GM19351 (cell line): ENCODE results near the gene ITPRID1.
"Not testable (repeated sequence)": the region's sequence is repeated elsewhere in the genome, so short reads cannot be mapped to it uniquely, and the experiment has no call there.

Experiments used
- ATAC-seq: cut with Tn5 transposase; IDR thresholded peaks from one replicate; pipeline ENCODE4 v1.9.1; 2021; ENCODE audit warnings: mild to moderate bottlenecking, moderate library complexity; ENCODE audit not compliant: unreplicated experiment

ITPRID1 gene

DNA sequence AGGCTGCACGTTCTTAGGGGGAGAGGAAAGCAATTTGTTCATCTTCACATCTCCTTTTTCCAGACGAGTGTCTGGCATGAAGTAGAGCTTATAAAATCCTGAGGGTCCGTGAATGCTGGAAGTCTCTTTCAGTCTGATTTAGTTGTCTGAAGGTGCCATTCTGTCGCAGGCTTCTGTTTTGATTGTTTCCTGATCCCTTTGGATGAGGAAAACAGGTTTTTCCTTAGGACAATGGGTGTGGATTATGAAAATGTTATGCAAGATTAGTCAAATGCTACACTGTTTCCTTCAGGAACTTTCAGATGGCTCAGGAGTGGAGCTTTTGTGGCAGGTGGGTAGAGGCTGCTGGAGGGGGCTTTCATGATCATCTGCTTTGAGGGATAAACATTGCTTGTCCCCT, at the start of gene ITPRID1:
ITPRID1 (plus strand) TSS at position 301 of the 400 bp plus-strand sequence. CDS start 38,935 bp downstream, outside the sequence.
- ATAC-seq, result no peak

DNA sequence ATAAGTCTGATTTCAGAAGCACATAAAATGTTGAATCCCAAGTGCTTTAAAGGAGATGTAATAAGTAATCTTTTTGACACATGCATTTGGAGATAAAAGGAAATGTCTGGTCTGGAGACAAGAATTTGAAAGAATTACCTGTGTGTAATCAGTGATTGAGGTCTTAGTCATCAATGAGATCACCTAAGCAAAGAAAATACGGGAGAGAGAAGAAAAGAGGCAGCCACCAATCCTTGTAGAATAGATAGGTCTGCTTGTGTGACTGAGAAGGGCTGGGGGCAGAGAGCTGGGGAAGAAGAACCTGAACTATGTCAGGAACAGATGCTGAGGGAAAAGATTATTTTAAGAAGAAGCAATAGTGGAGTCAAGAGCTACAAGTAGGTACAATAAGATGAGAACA, 49.3 kb upstream of the ITPRID1 start:
- ATAC-seq, result no peak

DNA sequence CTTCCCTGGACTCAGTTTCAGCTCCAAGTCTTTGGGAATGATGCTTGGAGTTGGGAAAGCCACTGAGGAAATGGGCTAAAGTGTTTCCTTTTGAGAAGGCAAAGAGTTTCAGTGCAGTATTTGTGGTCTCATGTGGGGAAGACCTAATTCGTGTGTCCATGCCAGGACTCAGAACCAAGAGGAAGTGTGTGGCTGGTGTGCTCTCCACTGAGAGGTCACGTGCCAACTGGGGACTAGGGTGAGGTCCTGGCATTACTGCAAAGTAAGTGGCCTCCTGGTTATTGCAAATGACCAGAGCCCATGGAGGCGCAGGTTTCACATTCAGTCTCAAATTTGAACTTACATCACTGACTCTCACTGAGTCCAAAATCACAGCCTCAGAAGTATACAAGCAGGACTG, 48.6 kb upstream of the ITPRID1 start:
- no peak for ATAC-seq

DNA sequence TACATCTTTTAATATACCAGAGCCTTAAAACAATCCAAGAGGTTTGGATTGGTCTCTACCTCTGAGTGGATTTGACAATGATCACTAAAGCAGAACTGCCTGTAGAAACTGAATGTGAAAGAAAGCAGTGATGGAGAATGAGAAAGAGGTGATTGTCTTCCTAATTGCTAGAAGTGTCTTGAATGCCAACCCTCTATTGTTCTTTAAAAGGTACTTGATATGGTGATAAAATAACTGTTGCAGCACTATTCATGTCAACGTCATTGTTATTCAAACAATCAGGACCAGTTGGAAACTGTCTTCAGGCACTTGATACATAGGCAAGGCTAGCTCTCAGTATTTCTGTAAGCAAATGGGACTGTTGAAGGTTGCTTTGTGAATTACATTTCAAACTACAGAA, 47.9 kb upstream of the ITPRID1 start:
- ATAC-seq, result no peak

DNA sequence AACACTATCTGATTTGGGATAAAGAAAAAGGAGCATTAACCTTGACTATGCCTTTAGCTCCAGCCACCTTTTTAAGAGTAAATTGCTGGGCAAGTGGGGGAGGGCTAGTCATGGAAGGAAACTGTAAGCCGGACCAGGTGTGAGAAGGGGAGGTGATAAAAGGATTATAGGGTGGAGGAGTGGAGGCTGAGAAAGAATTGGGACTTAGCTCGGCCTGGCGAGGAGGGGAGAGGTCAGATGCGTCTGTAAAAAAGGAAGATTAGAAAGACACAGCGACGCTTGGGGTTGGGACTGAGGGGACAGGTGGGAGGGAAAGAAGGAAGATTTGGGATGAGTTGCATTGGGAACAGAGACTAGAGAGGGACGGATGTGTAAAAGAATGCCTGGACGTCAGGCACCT, 43.0 kb upstream of the ITPRID1 start:
- not testable (repeated sequence) for ATAC-seq

DNA sequence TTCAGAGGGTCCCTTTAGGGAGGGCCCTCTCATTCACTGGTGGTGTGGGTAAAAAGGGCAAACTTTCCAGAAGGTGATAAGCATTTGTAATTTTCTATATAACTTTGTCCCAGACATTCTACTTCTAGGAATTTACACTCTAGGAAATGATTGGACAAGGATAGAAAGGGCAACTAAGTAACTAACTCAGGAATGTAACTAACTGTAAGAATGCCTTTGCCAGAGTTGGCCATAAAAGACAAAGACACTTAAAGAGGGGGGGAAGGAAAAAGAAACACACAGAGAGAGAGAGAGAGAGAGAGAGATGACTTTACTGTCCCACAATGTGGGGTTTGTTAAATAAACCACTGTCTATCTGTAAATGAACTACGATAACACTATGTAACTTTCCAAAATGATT, 38.5 kb upstream of the ITPRID1 start:
- no peak for ATAC-seq

DNA sequence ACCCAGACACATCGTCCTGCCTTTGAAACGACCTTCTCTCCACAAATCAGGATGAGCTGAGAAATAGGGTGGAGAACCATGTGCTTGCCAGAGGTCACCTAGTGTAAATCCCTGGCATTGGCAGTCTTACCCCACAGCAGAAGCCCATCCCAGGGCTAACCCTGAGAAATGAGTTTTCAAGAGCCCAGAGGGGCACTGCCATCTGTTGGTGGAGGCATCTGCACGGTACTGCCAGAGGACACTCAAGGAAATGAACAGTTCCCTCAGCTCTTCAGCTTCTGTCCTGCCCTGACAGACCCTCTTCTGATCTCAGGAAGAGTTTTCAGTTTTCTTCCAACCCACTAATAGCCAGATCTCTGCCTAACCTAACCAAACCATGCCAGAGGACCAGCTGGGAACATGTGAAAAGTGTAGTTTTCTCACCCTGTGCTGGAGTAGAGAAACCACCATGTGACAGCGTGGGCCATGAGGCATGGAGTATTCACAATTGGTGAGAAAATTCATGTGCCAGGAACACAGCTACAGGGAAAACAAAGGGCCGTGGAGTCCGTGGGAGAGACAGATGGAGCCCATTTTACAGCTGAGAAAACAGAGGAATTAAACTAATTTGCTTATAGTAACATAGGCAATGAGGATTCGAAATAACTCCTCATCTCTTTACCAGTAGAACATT, 37.7 kb upstream of the ITPRID1 start:
- no peak for ATAC-seq

DNA sequence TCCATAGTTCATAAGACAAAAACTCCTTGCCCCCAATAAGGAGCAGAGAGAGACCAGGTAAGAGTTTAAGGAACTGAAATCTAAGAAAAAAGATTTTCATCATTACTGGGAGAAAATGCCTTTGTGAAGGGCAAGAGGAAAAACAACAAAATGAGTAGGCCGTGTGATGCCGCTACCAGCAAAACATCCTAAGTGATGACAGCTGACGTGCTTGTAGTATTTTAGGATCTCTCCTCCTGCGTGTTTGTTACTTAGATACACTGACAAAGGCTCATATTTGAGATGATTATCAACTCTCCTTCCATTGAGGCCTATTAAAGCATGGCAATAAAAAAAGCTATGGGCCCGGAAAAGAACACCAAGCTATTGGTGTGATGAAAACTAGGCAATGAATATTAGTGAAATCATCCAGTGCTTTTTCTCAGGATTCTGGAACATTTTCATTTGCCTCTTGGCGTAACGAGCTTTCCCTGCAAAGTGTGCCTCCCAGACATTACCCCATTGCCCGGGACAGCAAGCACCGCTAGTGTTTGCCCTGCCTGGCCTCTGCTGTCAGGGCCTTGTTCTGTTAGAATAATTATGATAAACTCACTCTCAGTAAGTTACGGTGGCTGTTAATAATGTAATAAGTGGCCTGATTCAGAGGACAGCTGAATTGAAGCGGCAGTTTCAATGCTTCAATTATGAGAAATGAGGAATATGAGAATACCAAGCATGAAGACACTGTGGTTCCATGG, 36.8 kb upstream of the ITPRID1 start:
- no peak for ATAC-seq

DNA sequence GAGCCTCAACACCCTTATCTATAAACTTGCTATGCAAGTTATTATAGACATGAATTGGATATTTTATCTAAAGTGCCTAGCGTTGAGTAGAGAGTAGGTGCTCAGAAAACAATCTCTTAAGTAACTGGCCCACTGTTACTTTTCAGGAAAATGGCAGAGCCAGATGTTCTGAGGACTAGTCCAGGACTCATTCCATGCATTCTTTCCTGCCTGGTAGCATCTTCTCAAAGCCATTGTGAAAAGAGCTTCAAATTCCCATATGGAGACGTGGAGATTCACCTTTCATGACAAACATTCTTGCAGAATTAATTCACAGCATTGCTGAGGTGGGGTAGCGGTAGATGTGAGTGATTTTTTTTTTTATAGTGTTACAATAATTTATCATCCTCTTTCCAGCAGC, 35.9 kb upstream of the ITPRID1 start:
- ATAC-seq, result no peak

DNA sequence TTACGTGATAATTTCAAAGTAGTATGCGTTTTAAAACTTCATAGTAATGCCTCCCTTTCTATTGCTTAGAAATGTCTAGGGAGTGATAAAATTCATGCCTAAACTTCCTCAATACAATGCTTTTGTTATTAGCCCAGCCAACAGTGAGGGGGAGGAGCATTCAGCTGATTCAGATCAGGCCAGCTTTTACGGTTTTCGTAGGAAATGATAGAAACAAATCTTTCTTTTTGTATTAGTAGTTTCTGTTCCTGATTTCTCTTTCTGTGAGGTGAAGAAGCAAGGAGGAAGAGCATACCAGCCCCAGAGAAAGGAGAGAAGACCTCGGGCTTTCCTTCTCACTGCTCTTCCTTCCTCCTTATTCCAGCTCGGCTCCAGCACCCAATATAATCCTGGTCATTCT, 35.2 kb upstream of the ITPRID1 start:
- ATAC-seq, result peak; percentile 87

DNA sequence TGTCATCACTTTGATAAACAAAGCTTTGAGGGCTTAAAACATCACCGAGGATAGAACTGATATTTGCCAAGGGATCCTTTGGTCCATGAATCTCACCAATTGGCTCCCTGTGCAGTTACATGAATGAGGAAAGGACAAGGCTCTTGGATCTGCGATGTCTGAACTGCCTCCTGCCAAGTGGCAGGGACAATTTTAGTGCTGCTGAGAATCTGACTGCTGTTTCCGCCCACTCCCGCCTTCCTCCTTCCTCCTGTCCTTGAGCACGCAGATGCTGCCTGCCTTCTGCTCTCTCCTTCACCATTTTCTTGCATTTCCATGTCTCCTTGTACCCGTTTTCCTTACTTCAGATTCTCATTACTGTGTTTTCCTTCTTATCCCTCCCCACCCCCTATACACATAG, 26.8 kb upstream of the ITPRID1 start:
- no peak for ATAC-seq

DNA sequence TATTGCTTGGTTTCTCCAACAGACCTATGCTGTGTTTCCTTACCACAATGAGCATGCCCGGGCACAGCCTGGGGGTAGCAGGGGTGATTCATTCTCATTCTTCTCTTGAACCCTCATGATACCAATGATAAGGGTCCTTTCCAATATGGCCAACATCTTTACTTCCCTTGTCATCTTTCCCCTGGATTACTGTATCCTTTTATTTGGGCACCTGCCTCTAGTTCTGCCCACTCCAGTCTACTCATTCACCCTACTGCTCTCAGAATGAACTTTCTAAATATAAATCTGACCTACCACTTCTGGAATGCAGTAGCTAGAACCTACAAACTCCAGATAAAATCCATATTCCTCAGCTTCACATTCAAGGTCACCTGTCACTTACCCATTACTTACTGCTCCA, 26.4 kb upstream of the ITPRID1 start:
- no peak for ATAC-seq

DNA sequence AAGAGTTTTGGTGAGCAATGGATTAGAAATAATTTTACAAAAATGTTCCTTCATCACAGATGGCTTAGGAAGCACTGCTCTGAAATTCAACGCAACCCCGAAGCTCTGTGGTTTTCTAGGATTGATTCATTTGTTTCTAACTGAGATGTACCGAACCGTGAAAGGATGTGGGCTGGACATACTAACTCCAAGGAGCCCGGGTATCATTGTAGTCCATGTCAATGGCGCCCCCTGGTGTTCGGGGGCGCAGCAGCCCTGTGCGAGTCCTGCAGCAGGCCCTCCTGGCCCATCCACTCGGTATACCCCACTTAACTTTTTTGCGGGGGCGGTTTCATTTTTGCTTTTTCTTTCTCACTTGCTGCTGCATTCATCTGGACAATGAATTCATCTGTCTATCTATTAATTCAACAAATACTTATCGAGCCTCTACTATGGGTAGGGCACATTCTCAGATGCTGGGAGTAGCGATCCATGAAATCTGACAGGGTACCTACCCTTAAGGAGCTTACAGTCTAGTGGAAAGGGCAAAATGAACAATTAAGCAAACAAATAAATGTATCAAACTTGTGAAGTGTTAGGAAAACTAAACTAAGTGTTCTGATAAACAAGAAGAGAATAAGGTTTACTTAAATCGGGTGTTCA, 25.2 kb upstream of the ITPRID1 start:
- ATAC-seq, result peak; percentile 100

DNA sequence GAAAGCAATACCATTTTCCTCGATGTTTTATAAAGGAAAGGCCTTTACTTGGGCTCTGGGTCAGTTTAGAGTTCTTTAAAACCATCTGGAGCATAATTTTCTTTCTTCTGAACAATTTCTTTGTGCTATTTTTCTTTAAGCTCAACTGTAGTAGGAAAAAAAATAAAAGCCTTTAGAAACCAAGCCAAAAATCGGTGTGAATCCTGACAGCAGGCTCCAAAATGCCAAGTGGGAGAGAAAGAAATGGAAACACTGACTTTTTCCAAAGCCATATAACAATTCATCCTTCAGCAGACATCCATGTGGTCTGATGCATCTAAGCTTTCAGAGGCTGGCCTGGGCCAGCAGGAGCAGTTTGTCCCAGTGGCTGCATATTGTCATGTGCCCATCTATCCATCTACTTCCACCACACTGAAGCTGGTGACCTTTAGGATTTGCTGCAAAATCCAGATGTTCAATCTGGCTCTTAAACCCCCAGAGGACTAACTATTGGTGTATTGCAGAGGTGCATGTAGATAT, 23.0 kb upstream of the ITPRID1 start:
- no peak for ATAC-seq

DNA sequence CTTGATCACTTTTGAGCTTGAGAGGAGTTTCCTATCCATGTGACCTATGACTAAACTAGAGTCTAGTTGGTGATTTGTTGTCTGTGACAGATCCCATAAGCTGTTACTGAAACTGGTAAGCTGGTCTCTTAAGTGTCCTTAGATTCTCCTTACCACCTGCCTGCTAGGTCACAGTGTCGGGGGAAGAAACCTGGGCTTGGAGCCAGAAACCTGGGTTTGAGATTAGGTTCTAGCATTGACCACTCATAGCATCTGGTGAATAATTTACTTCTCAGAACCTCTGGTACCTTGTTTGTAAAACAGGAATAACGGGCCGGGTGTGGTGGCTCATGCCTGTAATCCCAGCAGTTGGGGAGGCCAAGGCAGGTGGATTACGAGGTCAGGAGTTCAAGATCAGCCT, 21.8 kb upstream of the ITPRID1 start:
- ATAC-seq, result no peak

DNA sequence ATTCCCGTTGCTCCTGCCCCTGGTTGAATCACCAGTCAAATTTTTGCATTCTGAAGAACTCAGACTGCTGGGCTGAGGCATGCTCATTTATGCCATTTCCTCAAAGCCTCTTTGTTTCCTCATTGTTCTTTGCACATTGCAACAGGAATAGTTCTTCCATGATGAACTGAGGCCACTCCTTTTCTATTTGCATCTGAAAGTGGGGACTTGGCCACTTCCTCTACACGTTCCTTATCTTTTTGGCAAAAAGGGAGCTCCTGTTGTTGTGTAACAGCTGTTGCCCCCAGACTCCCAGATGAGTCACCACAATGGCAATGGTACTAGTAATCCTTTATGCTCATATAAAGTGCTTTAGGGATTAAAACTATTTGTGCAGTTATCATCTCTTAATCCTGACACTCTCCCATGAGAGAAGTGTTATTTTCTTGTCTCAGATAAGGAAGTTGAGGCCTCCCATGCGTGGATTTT, 20.1 kb upstream of the ITPRID1 start:
- ATAC-seq, result no peak

DNA sequence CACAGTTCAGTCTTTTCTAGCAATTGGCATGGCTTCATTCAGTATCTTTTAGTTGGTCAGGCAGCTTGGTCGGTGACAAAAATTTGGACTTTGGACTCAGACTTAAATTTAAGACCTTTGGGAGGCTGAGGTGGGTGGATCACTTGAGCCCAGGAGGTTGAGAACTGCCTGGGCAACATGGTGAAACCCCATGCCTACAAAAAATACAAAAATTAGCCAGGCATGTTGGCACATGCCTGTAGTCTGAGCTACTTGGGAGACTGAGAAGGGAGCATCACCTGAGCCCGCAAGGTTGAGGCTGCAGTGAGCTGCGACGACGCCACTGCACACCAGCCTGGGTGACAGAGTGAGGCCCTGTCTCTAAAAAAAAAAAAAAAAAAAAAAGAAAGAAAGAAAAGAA, 19.5 kb upstream of the ITPRID1 start:
- no peak for ATAC-seq

DNA sequence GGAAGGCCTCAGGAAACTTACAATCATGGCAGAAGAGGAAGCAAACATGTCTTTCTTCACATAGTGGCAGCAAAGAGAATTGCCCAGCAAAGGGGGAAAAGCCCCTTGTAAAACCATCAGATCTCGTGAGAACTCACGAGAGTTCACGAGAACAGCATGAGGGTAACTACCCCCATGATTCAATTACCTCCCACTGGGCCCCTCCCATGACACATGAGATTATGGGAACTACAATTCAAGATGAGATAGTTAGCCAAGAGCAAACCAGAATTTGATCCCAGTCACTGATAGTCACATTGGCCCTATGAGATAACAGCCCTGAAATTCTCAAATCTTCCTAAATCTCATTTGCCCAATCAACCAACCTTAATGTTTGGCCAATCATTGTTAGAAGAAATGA, 18.2 kb upstream of the ITPRID1 start:
- ATAC-seq, result no peak

DNA sequence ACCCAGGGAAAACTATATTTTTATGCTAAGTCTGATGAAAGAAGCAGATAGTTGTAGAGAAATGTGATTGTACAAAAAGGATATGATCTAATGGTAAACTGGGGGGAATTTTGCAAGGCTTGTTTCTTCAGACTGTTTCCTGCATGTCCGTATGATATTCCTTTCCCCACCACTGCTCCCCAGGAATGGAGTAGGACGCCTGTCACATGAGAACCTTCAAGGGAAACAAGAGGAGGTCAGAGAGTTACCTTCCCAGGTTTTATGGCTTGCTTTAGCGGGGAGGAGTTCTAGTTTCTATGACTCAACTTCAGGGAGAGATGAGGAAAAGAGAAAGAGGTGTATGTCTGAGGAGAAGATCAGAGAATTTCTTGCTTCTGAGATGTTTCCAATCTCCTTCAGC, 16.4 kb upstream of the ITPRID1 start:
- ATAC-seq, result no peak

DNA sequence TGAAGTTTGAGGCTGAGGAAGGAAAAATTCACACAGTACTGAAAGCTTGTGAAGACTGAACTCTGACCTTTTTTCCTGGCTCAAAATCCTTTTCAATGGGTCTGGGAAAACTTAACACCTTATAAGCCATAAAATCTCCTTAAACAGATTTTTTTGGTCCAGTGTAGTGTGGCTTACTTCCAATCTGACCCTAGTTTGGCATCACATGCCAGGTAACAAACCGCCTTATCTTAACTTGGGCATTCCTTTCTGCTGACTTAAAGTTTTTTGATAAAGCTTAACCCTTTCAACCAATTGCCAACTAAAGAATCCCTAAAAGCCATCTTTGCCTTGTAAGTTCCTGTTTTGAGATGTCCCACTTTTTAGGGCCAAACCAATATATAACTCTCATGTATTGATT, 13.2 kb upstream of the ITPRID1 start:
- no peak for ATAC-seq

DNA sequence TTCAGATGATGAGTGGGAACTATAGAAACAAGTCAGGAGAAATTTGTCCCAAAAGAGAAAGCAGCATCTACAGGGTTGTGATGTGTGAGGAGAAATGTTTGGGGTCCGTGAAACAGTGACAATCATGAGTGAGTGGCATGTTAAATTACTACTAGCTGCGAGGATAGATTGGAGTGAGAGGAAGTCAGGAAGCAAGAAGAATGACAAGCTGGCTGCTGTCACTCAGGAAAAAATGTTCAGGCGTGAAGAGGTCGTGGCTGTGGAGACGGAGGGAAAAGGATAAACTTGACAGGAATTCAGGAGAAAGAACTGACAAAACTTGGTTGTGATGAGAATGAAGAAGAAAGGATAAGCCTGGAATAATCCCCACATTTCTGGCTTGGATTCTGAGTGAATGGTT, 5.1 kb upstream of the ITPRID1 start:
- no peak for ATAC-seq

DNA sequence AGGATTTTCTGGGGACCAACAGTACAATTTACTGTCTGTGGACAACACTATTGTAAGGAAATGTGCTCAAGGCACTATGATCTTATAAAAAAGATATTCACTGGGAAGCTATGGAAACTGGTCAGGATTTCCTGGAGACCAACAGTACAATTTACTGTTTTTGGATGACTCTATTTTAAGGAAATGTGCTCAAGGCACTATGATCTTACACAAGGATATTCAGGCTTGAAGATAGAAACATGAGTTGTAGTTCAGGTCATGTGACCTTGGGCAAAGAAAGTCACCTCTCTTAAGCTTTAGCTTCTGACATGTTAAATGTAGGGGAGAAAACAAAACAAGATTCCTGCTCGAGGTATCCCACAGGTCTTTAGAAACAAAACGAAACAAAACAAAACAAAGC, 1.7 kb upstream of the ITPRID1 start:
- no peak for ATAC-seq
